ELR (cell line): ENCODE results near the gene COLEC11.
A peak's percentile ranks its signal among the peaks of the same experiment; 100 is the strongest.

Source experiments
- DNase-seq: peaks from one replicate; pipeline ENCODE4 v3.0.0-alpha.2; 2015; ENCODE audit warnings: low read depth

COLEC11 gene

DNA sequence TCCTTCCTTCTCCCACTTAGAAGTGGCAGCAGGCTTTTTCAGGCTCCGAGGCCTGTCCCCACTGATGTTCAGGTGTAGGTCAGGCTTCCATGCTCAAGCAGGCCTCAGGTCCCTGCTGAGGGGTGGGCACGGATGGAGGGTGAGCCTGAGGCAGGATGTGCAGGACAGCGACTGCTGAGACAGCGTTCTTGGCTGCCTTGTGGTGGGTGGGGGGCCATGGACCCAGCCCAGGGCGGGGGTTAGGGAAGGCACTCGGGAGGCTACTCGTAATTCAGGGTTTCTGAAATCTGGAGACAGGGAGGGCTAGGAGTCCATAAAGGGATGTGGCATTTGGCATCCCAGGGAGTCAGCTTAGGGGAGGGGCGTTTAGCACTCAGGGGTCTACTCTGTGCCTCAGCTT, 30.3 kb downstream of the COLEC11 start:
- DNase-seq: no peak

DNA sequence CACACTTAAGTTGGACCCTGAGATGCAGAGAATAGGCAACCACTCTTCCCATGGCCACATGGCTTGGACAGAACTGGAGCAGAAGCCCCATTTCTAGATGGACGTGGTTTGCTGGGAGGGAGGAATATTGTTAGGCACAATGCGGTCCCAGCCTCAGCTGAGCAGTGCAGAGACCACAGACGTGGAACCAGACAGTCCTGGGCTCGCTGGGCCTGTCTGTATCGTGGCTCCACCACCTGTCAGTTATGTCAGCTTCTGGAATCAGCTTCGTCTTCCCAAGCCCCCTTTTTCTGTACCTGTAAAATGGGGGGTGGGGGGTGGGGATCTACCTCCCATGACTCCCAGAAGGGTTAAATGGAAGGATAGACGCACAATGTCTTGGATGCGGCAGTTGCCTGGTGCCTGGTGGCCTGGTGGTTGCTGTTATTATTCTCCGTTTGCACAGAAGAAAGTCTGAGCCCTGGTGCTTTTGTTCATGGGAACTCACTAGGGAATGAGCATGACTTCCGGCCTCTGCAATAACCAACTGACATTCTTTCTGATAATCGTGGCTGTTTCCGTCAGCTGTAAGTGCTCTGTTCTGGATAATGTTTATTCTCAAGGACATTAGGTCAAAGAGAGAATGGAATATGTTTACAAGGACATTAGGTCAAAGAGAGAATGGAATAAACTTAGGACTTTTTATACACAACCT, 31.4 kb downstream of the COLEC11 start:
- DNase-seq: no peak

DNA sequence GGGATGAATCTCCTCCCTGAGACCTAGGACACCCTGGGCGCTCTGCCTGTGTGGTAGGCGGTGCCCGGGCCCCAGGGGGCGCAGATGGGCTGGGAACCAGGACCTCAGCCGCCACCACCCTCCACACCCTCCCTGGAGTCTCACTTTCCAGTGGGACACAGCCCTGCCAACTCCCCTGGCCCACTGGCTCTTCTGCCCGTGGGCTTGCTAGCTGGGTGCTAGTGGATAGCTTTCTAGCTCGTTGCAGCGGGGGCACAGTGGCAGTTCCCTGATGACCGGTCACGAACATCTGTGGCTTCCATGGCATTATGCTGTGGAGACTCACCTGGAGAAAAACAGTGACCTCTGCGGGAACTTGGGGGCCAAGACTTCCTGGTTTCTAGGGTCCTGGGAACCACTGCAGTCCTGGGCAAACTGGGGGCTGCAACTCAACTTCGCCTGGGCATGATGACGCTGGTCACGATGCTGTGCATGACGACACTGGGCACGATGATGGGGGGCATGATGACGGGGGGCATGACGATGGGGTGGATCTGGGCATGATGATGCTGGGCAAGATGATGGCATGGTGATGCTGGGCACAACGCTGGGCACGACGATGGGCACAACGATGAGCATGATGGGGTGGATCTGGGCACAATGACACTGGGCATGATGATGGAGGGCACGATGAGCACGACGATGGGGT, 32.0 kb downstream of the COLEC11 start:
- no peak for DNase-seq

DNA sequence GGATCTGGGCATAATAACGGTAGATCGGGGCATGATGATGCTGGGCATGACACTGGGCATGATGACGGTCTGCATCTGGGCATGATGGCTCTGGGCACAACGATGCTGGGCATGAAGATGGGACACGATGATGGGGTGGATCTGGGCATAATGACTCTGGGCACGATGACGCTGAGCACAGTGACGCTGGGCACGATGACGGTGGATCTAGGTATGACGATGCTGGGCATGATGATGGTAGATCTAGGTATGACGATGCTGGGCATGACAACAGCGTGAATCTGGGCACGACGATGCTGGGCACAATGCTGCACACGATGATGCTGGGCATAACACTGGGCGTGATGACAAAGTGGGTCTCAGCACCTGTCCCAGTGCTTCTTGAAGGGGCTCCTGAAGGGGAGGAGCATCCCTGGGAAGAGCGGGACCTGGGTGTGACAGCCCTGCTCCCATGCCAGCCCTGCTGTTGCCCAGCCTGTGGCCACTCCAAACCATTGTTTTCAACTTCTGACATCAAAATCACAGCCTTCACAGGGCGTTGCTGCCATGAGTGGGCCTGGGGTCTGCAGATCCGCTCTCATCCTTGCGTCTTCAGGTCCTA, 32.7 kb downstream of the COLEC11 start:
- no peak for DNase-seq

DNA sequence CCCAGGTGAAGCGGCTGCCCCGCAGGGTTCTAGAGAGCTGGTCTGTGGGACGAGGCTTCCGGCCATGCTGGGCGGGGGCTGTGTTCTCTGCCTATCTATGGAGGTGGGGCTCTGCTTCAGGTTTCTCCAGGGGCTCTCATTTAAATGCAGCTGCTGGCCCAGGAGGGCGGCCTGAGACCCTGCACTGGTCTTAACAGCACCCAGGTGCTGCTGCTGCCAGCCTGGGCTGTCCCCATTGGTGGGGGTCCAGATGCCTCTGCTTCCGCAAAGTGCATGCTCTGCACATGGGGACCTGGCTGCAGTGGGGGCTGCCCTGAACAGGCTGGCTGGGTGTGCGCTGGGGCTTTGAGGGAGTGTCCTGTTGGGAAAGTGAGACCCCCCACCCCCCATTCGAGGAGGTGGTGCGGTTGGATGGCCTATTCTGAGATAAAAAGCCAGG, 33.3 kb downstream of the COLEC11 start:
- DNase-seq: no peak

DNA sequence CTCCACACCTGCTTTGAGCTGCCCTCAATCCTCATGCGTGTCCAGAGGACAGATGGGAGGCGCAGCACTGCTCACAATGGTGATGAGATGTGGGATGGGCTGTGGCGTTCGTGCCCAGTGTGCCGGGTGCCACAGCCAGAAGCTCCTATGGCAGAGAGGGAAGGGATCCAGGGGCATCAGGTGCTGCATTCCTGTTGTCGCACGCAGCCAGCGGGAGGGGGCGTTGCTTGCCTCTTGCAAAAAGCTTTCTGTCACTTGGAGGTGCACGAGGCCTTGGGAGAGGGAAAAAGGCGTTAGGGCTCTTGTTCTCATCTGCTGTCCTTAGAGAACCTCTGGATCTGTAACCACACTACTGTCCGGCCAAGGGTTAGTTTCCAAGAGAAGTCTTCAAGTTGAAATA, 33.9 kb downstream of the COLEC11 start:
- peak; percentile 15 for DNase-seq

DNA sequence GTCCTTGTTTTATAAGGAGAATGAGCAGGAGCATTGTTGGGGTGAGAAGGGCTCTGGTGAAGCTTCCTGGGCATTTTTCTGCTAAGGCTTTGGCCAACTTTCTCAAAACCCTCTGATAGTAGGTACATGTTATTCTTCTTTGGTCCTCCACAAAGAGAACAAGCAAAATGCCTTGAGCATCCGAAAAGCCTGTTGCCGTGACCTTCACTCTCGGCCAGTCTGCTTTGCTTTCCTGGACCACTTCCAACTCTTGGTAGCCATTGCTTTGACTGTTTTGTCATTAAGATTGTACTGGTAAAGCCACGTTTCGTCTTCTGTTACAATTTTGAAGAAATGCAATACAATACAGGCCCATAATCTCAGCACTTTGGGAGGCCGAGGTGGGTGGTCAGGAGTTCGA, 35.7 kb downstream of the COLEC11 start:
- no peak for DNase-seq

DNA sequence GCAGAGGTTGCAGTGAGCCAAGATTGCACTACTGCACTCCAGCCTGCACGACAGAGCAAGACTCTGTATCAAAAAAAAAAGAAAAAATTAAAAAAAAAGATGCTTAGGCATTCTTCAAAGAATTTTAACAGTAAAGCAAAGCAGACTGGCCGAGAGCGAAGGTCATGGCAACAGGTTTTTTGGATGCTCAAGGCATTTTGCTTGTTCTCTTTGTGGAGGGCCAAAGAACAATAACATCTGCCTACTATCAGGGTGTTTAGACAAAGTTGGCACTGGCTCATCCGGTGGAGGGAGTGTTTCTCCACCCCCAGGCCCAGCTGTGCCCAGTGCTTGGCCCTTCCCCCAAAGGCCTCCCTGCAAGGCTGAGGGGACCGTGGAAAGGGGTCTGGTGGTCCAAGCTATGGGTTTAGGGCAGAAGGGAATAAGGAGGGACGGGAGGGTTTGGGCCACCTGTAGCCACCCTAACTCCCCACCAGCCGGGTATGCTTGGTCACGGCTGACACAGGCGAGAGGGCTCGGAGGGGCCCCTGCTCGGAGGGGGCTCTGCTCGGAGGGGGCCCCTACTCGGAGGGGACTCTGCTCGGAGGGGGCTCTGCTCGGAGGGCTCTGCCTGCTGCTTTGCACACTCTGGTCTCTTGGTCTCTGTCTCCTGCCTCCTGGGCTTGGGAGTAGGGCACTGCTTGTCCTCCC, 36.4 kb downstream of the COLEC11 start:
- DNase-seq: no peak

DNA sequence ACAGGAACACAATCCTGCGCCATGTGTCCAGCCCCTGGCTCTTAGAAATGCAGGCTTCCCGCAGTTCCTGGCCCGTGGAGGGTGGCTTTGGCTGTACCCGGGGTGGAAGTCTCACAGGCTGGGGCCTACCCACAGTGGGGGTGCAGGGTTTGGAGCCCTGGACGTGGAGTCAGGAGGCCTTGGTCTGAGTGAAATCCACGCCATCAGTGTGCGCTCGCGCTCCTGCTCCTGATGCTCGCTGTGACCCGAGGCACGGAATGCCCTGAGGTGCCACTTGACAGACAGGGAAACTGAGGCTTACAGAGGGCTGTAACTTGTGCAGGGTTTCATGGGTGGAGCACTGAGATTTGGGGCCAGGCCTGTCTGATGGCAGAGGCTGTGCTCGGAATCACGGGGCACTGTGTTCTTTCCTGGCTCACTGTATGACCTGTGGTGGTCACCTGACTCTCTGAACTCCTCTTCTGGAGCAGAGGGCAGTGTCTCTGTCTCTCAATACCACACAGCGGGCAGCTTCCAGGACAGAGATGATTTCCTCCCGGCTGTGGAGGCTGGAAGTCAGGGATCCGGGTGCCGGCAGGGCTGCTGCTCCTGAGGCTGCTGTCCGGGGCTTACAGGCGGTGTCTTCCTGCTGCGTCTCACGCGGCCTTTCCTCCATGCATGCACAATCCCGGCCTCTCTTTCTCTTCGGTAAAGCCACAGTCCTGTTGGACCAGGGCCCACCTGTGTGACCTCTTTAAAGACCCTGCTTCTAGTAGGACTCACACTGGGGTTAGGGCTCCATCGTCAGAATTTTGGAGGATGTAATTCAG, 37.1 kb downstream of the COLEC11 start:
- DNase-seq: no peak

DNA sequence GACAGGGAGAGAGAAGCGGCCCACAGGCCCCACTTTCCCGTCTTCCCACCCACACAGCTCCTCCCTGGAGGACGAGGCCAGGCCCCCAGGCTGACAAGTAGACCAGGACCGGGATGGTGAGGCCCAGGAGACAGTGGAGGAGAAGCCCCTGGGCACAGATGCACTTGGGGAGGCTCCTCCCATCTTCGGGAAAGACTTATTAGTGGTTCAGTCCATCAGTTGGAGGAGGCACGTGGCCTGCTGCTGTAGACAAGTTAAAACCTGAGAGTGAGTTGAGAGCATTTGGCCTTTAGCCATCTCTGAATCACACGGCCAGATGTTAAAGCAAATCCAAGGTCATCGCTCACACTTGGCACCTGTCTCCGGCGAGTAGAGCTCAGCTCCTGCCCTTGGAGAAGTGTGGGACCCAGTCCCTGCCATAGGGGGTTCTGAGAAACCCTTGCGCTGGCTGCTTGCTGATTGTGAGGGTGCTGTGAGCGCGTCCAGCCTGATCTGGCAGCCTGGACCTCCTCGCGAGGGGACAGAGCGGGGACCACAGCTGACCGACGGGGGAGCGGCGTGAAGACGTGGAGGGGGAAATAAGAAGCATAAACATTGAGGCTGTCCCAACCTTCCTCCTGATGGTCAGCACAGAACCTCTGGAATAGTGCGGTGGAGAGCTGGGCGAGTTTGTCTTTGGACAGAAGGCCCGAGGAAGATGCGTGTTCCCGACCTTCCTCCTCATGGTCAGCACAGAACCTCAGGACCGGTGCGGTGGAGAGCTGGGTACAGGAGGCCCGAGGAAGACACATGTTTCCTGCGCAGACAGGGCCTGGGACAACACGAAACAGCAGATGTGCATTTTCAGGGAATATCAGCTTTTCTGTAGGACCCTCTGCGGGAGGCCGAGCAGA, 38.4 kb downstream of the COLEC11 start:
- peak; percentile 12 for DNase-seq

DNA sequence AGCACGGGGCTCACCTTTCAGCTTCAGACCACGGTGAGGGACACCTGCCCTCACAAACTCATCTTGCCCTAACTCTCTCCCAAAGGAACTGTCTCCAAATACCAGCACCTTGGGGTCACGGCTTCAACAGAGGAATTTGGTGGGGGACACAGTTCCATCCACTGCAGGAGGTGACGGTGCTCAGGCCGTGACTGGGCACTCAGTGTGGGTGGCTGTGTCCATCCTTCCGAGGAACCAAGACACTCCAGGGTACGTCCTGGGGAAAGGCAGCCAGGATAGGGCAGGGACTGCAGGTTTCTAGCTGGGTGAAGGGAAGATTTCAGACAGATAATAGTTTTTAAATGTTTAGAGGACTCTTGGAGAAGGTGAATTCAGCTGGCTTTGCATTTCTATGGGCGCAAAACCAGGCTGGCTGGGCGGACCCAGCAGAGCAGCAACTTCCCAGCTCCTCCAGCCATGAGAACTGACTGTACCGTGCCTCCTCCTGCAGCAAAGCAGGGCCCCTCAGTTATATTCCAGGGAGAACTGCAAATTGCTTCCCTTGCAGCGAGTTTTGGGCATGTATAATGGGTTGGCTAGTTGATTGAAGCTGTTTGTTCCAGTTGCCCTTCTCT, 39.2 kb downstream of the COLEC11 start:
- DNase-seq: no peak

DNA sequence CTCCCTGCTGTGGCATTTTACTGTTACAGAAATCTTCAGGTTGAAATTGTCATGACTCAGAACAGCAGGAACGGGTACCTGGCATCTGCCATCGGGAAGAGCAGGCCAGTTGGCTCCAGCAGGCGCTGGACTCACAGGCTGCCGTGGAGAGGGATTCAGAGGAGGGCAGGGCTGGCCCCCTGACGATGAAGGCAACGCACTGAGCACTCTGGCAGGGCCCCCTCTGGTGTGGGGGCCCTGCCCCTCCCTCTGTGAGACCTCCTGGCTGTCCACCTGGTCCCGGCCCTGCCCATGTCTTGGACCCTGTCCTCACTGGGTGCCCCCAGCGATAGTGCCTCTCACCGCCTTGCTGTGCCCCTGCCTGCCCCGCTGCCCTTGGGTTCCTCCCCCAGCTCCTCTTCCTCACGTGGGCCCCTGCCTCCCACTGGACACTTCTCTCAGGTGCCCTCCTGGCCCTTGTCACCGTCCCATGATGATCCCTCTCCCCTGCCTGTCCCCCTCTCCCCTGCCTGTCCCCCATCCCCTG, 39.7 kb downstream of the COLEC11 start:
- no peak for DNase-seq

DNA sequence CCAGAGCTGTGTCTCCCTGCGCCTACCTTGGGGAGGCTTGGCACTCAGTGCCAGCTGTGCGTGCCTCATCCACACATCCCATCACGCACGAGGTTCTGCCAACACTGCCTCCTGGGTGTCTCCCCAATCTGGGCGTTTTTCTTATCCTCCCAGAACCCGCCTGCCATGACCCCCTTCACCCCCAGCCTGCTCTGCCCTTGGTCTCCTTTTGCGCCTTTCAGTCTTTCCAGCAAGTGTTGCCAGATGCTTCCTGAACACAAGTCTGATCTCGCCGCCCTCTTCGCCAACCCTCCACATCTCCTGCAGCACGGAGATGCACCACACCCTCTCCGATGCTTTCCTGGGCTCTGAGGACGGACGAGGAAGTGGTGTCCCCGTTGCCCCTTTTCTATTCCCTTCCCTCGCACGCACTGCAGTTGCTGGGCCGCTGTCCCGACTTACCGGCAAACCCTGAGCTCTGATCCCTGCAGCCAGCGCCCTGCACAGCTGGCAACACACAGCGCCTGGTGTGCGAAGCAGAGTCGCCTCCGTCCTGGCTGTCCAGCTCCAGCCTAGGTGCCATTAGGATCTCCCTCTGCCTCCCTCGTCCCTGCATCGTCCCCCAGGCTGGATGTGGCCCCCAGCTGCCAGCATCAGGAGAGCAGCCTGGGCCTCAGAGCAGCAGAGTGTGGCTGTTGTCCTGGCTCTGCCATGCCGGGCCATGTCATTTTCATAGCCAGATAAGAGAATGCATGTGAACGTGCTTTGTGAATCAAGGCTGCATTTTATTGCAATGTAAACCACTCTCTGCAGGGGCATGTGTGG, 40.5 kb downstream of the COLEC11 start:
- DNase-seq: peak; percentile 5

DNA sequence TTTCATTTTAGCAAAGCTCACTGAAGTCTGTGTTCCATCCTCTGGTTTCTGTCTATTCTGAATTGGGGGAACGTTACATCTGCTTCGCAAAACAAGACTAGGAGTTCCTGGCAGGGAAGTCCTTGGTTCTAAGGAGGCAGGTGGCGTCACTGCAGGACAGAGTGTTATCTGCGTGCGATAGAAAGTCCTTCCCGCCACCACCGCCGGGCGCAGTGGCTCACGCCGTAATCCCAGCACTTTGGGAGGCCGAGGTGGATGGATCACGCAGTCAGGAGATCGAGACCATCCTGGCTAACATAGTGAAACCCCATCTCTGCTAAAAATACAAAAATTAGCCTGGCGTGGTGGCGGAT, 41.0 kb downstream of the COLEC11 start:
- peak; percentile 12 for DNase-seq

DNA sequence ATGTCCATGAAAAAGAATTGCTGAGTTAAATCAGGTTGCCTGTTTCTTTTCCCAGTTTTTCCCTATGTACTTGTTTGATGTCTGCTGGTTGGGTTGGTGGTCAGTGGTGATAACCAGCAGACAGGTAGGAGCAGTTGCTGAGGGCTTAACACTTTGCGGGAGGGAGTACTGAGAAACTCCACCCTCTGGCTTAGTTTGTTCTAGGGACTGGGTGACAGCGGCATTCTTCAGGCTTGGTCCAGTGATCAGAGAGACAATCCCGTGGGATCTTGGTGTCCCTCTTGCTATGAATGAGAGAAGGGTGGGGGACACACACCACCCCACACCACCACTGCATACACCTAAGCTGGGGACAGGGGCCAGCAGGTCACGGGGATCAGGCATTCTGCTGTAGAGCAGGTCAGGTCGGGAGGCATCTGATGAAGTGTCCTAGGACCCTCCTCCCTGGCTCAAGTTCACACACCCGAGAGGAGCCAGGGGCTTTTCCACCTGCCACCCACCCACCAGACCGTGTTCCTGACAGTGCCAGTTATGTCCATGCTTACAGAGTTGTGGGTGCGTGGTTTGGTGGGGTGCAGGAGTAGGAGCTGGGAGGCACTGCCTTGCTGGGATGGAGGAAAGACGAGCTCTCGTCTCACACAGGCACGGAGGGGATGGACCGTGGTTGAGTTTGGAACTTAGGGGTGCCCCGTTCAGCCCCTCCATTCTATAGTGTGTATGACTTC, 41.8 kb downstream of the COLEC11 start:
- DNase-seq: no peak

DNA sequence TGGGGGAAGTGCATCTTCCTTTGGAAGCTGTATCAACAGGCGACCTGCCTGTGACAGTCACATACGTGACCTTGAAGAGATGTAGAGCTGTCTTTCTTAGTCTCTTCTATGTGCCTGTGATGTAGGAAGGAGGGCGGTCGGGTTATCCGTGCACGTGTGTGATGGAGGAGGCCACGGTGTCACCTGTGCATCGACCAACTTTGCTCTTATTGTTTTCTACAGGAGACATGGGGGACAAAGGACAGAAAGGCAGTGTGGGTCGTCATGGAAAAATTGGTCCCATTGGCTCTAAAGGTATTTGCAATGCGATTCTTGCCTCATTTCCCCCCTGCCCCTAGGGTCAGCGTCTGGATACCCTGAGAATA, 42.4 kb downstream of the COLEC11 start:
- DNase-seq: no peak

DNA sequence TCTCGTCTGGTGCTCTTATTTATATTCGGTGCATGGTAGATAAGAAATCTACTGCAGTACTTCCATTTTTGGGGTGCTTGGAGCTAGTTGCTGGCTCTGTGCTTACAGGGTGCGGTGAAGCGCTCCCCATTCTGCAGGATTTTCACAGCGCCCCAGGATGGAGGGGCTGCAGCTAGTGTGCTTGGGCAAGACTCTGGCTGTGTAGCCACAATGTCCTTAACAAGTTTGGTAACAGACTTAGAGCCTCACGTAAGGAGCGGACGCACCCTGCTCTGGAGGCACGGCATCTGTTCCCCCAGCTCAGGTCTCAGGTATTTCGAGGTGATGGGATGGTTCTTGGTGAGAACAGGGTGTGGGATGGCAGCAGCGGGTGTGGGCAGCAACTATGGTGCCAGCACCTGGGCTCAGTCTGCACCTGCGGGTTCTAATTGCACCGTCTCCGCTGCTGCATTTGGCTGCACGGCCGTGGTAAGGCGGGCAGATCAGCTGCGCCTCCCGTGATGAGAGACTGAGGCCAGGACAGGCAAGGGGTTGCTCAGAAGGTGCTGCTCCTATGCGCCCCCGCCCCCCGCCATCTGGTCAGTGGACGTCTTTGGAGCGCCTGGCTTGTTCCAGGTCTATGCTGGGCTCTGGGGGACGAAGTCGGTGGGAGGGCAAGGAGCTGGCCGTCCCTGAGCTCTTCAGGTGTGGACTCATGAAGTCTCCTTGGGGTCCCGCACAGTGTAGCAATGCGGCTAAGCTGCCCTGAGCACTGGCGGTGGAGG, 43.0 kb downstream of the COLEC11 start:
- DNase-seq: no peak

DNA sequence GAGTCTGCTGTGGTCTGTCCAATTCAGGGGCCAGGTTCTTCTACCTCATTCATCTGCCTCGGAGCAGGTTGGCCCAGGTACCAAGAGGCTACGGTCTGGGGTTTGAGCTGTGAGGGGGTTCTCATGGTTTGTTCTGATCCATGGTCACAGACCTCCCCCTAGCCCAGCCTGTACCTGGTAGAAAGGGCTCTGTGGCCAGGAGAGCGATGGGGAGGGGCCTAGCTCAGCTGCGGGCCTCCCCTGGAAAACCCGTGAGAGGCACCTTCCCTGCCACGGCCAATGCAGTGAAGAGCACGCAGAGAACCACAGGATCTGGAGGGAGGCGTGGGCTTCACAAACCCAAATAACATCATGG, 43.5 kb downstream of the COLEC11 start:
- DNase-seq: no peak
